Breast epithelium (tissue), 4 donors: ENCODE results near the gene TUFT1. TPM values are rescaled to one million over a fixed set of nuclear protein-coding genes. Genes with fewer than 3 reads are reported as not detected.

Experiments
- DNase-seq, 2 donors: peaks; one replicate each; pipeline ENCODE4 v3.0.0-alpha.2; 2019; ENCODE audit warnings: low spot score in 2 of 2
- H3K27ac ChIP-seq, 2 donors: fragments of 200-600 bp; sonication (generic) in 1 of 2; one replicate each; pipeline ENCODE4 v1.5.1; 2016 to 2019; ENCODE audit warnings: mild to moderate bottlenecking in 1 of 2
- H3K27me3 ChIP-seq, 2 donors: fragments of 200-600 bp; sonication (generic) in 1 of 2; one replicate each; pipeline versions ENCODE4 v1.5.1 to v1.6.0; 2017 to 2019; ENCODE audit warnings: control low read depth in 1 of 2, mild to moderate bottlenecking in 1 of 2
- H3K36me3 ChIP-seq: fragments of 200-600 bp; one replicate; pipeline ENCODE4 v1.5.1; 2019
- H3K4me1 ChIP-seq, 2 donors: fragments of 200-600 bp; sonication (generic); one replicate each; pipeline ENCODE4 v1.5.1; 2016 to 2019; ENCODE audit warnings: control low read depth in 1 of 2
- H3K4me3 ChIP-seq, 3 donors: fragments of 200-600 bp; sonication (generic); 1 replicate in 2 of 3; 2 replicates in 1 of 3; pipeline ENCODE4 v1.5.1; 2016 to 2019; ENCODE audit warnings: mild to moderate bottlenecking in 3 of 3, moderate library complexity in 2 of 3
- H3K9me3 ChIP-seq, 2 donors: fragments of 200-600 bp; sonication (generic) in 1 of 2; one replicate each; pipeline ENCODE4 v1.5.1; 2016 to 2019; ENCODE audit warnings: control low read depth in 1 of 2
- POLR2A ChIP-seq: fragments of 450-650 bp; IDR thresholded peaks from one replicate; pipeline ENCODE4 v1.6.1; 2016; ENCODE audit warnings: antibody characterized with exemption, mild to moderate bottlenecking, moderate library complexity
- POLR2AphosphoS5 ChIP-seq, 3 donors: sonication (generic); formaldehyde crosslinking; IDR thresholded peaks; one replicate each; pipeline ENCODE4 v1.6.1; 2017; ENCODE audit warnings: antibody characterized with exemption in 3 of 3
- intact Hi-C: fragments of 100-400 bp; cut with DNase I; formaldehyde crosslinking; loops from one replicate; pipeline ENCODE4 v1.15.1; 2023; ENCODE audit warnings: low total_unique reads
- total RNA-seq, 3 donors: library from RNA; depleted of rRNA; stranded (reverse); fragments of >200 nt; gene quantifications; one replicate each; pipeline ENCODE4 v1.1.0, GENCODE V29; 2016
- TF ChIP-seq, protein P1 (sequence below), 3 donors: fragments of 450-650 bp; IDR thresholded peaks; one replicate each; pipeline ENCODE4 v1.5.1; 2016 to 2017; ENCODE audit warnings: antibody characterized with exemption in 3 of 3, mild to moderate bottlenecking in 3 of 3, moderate library complexity in 3 of 3

The TUFT1 gene
- total RNA-seq, 3 donors from 2014 or later = 7.2 to 21.2 (median 13.4) TPM

- no peak overlapping the region for H3K4me3 ChIP-seq
- H3K4me1 ChIP-seq = peaks cover 0 to 5% of the 10 kb centered on the region in 2 donors
- H3K9me3 ChIP-seq = no peaks in the 10 kb centered on the region
- no peak overlapping the region for H3K27ac ChIP-seq
- intact Hi-C loops = no loop called here
- no peaks in the 10 kb centered on the region for H3K36me3 ChIP-seq
- H3K27me3 ChIP-seq = no peaks in the 10 kb centered on the region
- DNase-seq = no peak
- no peak for TF ChIP-seq POLR2AphosphoS5 (IDR thresholded peaks at IDR 0.05)
- TF ChIP-seq, protein P1, sequence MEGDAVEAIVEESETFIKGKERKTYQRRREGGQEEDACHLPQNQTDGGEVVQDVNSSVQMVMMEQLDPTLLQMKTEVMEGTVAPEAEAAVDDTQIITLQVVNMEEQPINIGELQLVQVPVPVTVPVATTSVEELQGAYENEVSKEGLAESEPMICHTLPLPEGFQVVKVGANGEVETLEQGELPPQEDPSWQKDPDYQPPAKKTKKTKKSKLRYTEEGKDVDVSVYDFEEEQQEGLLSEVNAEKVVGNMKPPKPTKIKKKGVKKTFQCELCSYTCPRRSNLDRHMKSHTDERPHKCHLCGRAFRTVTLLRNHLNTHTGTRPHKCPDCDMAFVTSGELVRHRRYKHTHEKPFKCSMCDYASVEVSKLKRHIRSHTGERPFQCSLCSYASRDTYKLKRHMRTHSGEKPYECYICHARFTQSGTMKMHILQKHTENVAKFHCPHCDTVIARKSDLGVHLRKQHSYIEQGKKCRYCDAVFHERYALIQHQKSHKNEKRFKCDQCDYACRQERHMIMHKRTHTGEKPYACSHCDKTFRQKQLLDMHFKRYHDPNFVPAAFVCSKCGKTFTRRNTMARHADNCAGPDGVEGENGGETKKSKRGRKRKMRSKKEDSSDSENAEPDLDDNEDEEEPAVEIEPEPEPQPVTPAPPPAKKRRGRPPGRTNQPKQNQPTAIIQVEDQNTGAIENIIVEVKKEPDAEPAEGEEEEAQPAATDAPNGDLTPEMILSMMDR (IDR thresholded peaks at IDR 0.05) = no peak
These were observed 3.0 kb upstream of the TUFT1 start for GRCh38 chr1:151537112-151537511.

- Histone ChIP-seq H3K9me3 (no peaks in the 10 kb centered on the region), H3K4me3 (peak overlapping the region; percentile 66 to 74 (median 68)), H3K36me3 (no peaks in the 10 kb centered on the region), H3K27ac (peak overlapping the region; percentile 93 to 96), H3K27me3 (no peaks in the 10 kb centered on the region), H3K4me1 (peaks cover 0 to 5% of the 10 kb centered on the region in 2 donors)
- intact Hi-C loops = no loop called here
- TF ChIP-seq POLR2A (no peak), POLR2AphosphoS5 (IDR thresholded peaks at IDR 0.05) (peak in 1 of 3 donors; percentile 3)
- TF ChIP-seq, protein P1 (IDR thresholded peaks at IDR 0.05) = peak in 1 of 3 donors; percentile 8
- peak; percentile 91 to 92 for DNase-seq
These were observed 638 bp upstream of the TUFT1 start for GRCh38 chr1:151539321-151540020.

DNA sequence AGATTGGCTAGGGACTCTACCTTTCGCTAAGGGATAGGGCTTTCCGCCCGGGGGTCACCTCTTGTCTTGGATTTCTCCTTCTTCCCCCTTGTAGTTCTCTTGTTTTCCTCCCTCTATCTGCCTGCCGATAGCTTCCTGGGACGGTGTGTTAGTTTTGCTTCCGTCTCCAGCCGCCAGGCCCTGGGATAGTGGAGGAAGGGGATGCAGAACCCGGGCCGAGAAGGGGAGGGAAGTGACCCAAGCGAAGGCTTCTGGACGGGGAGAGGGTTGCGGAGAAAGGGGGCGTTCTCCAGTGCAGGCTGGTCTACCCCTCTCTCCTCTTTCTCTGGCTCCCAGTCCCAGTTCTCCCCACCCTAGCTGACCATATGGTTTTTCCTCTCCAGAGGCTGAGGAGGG lies 871 bp downstream of the TUFT1 start:
- Histone ChIP-seq H3K9me3 (no peaks in the 10 kb centered on the region), H3K27ac (peak overlapping the region; percentile 75 to 96), H3K27me3 (no peaks in the 10 kb centered on the region), H3K4me1 (peaks cover 0 to 5% of the 10 kb centered on the region in 2 donors), H3K4me3 (peak overlapping the region; percentile 66 to 74 (median 68)), H3K36me3 (no peaks in the 10 kb centered on the region)
- no peak for DNase-seq
- TF ChIP-seq, protein P1 (IDR thresholded peaks at IDR 0.05) = peak in 2 of 3 donors; percentile 6 to 21
- TF ChIP-seq POLR2AphosphoS5 (IDR thresholded peaks at IDR 0.05) (no peak), POLR2A (no peak)
- intact Hi-C loops = no loop called here

GRCh38 chr1:151541752-151542151 lies 1.6 kb downstream of the TUFT1 start:
- TF ChIP-seq POLR2AphosphoS5 (IDR thresholded peaks at IDR 0.05) (no peak), POLR2A (no peak)
- TF ChIP-seq, protein P1 (IDR thresholded peaks at IDR 0.05) = no peak
- intact Hi-C loops = no loop called here
- Histone ChIP-seq H3K36me3 (no peaks in the 10 kb centered on the region), H3K27me3 (no peaks in the 10 kb centered on the region), H3K27ac (peak overlapping the region; percentile 55 to 75), H3K4me1 (peaks cover 0 to 5% of the 10 kb centered on the region in 2 donors), H3K4me3 (peak overlapping the region; percentile 66 to 74 (median 68)), H3K9me3 (no peaks in the 10 kb centered on the region)
- DNase-seq = no peak

DNA sequence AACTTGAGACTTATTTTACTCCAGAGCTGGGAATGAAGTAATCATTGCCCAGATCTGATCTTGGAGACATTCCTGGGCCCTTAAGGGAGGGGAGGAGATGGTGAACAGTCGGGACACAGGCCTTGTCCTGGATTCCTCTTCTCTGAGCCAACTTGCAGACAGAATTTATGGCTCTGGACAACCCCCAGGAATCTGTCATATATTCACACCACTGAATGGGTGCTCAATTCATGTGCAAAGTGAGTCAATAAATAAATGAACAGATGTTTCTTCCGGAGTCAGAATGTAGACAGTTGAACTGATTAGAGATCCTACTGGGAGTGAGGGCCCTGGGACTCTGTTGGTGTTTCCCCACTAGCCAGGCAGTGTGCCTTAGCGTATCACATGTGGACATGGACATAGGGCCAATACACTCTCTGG lies 2.6 kb downstream of the TUFT1 start:
- intact Hi-C loops = no loop called here

More for the DNA sequence above, 2.6 kb downstream of the TUFT1 start:
- H3K4me1 ChIP-seq = peaks cover 0 to 10% of the 10 kb centered on the region in 2 donors
- H3K9me3 ChIP-seq = no peaks in the 10 kb centered on the region
- H3K4me3 ChIP-seq = no peak overlapping the region
- DNase-seq = no peak
- no peaks in the 10 kb centered on the region for H3K36me3 ChIP-seq
- peak overlapping the region; percentile 15 to 55 for H3K27ac ChIP-seq
- H3K27me3 ChIP-seq = no peaks in the 10 kb centered on the region
- TF ChIP-seq POLR2A = no peak
- TF ChIP-seq, protein P1 (IDR thresholded peaks at IDR 0.05) = no peak
- no peak for TF ChIP-seq POLR2AphosphoS5 (IDR thresholded peaks at IDR 0.05)
